Stimulated activated CD8-positive, alpha-beta memory T cell treated with anti-CD3 and anti-CD28 coated beads, Interleukin-7, amount 100 ng/mL, for 4 hours (primary cell): Measurements from ENCODE around the gene SRD5A1.

Source experiments
- DNase-seq, 2 donors: peaks; one replicate each; pipeline ENCODE4 v3.0.0-alpha.2; 2020; ENCODE audit warnings: low read depth in 2 of 2

SRD5A1 gene, protein sequence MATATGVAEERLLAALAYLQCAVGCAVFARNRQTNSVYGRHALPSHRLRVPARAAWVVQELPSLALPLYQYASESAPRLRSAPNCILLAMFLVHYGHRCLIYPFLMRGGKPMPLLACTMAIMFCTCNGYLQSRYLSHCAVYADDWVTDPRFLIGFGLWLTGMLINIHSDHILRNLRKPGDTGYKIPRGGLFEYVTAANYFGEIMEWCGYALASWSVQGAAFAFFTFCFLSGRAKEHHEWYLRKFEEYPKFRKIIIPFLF

GRCh38 chr5:6632888-6633468, at the start of gene SRD5A1, which contains the start of gene NSUN2:
TSS of gene SRD5A1 (plus strand) at chr5:6633440. CDS start at chr5:6633577, 137 bp downstream.
TSS of gene NSUN2 (minus strand) at chr5:6633044. CDS start at chr5:6632979, 65 bp downstream.
- peak; percentile 86 to 94 for DNase-seq

DNA sequence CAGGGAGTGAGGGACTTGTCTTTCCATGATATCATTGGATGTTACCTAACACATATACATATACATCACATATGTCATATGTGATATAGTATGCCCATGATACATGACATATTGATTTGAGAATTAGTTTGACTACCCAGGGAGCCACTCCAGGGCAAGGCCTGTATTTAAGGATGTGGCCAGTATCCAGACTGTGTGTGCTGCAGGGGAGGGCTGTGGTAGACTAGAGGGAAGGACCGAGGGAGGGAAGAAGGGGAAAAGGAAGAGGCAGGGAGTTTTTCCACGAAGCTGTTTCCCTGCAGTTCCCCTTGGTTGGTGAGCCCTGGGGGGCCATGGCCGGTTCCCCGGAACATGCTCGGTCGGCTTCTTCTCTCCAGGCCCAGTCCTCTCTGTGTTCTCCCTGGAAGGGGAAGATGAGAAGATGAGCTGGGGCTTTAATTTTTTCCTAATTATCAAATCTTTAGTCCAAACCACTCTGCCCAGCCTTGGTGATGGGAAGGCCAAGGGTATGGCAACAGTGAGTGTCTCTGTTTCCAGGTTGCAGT, 49.1 kb upstream of the SRD5A1 start:
- no peak for DNase-seq

- no peak for DNase-seq
Measured at GRCh38 chr5:6584727-6585126, 48.5 kb upstream of the SRD5A1 start.

DNA sequence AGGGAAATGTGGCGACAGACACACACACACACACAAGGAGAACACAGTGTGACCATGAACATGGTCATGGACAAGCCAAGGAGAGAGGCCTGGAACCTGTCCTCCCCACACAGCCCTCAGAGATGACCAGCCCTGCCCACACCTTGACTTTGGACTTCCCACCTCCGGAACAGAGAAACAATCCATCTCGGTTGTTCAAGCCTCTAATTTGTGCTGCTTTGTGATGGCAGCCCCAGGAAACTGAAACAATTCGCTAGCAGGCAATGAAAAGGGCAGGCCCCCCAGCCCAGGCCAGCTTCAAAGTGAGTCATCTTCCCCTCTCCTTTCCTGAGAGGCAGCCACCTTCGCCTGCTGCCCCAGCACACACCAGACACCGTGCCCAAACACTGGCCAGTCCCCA, 48.1 kb upstream of the SRD5A1 start:
- no peak for DNase-seq

- DNase-seq: no peak
Measured at GRCh38 chr5:6585939-6586646, 47.1 kb upstream of the SRD5A1 start.

- no peak for DNase-seq
Measured at GRCh38 chr5:6586647-6587042, 46.6 kb upstream of the SRD5A1 start.

- DNase-seq: no peak
Measured at GRCh38 chr5:6587171-6587570, 46.1 kb upstream of the SRD5A1 start.

DNA sequence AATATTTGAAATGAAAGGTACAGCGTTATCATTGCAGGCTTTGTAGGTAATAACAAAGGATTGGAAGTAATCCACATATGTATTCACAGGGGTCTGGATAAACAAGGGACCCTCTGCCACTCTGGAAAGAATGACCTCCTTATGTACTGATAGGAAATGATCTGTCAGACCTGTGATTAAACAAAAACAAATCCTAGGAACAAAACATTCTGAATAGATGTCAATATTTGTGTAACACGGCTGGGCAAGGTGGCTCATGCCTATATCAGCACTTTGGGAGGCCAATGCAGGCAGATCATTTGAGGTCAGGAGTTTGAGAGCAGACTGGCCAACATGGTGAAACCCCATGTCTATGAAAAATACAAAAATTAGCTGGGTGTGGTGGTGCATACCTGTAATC, 42.7 kb upstream of the SRD5A1 start:
- no peak for DNase-seq

- no peak for DNase-seq
Measured at GRCh38 chr5:6591671-6592288, 41.5 kb upstream of the SRD5A1 start.

GRCh38 chr5:6592601-6593000, 40.6 kb upstream of the SRD5A1 start:
- DNase-seq: no peak

DNA sequence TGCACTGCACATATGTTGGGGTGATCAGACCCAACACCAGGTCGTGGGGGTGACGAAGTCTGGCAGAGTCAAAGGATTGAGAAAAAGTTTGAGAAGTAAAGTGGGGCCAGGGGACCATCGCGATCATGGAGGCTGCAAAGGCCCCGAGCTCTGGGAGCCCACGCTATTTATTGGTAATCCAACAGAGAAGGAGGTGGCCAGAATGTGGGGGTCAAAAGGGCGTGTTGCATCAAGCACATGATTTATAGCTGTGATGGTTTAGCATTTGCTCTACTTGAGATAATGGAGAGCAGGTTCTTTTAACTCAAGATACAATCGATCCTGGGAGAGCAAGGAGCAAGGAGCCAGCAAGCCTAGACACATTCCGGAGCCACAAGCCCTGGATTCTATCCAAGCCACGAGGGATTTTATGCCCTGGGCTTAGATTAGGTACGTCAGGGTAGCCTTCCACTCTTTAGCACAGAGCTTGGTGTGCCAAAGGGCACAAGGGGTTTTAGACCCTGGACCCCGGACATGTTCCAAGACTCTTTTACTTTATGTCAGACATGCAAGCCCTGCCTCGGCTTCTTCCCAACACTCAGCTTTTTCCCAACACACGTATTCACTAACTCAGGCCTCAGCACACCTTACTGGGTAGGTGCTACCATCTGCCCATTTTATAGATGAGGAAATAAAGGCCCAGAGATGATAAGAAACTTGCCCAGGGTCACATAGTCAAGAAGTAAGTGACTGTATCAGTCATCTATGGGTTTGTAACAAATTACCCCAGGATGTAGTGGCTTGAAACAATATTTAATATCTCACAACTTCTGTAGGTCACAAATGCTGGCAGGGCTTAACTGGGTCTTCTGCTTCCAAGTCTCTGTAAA, 39.9 kb upstream of the SRD5A1 start:
- DNase-seq: no peak

GRCh38 chr5:6594066-6594465, 39.2 kb upstream of the SRD5A1 start:
- no peak for DNase-seq

DNA sequence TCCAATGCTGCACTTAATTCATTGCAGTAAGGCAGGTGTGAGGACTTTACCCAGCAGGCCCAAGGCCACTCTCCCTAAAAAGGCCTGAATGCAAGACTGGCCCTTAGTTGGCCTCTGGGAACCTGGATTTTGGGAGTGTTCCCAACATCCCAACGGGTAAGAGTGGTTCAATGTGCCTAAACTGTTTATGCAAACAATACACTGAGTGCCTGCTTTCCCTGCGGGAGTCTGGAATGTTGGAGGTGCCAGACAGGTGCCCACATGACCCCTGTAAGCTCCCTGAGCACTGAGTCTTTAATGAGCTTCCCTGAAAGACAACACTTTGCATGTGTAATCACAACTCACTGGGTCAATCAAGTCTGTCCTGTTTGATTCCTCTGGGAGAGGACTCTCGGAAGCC, 37.8 kb upstream of the SRD5A1 start:
- DNase-seq: no peak

DNA sequence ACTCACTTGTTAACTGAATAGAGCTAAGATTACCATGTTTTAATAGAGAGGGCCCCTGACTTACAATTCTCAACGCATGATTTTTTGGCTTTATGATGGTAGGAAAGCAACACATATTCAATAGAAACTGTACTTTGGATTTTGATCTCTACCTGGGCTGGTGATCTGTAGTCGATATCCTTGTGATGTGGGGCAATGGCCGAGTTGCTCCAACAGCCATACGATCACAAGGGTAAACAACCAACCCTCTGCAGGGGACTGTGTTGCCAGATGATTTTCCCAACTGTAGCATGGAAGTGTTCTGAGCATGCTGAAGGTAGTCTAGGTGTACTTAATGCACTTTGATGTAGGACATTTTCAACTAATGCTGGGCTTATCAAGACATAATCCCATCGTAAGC, 36.9 kb upstream of the SRD5A1 start:
- no peak for DNase-seq

GRCh38 chr5:6597557-6597956, 35.7 kb upstream of the SRD5A1 start:
- no peak for DNase-seq

DNA sequence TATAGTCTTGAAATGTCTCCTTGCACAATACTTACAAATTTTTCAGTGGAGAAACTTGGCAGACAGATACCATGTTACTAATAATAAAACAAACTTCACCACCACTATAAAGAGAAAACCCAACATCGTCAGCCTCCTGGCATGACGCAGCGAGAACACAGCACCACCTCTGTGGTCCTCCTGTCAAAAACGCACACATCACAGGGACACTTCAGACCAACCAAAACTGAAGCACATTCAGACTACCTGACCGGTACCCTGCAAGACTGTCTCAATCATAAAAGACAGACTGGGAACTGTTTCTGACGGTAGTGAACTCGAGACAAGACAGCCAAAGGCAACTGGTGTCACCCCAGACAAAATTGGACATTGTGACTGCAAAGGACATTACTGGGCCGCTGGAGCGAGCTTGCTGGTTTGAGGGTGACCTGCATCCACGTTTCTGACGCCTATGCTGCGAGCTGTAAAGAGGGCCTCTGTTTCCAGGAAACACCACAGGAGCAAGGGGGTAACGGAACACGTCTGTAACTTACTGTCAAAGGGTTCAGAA, 34.8 kb upstream of the SRD5A1 start:
- no peak for DNase-seq

GRCh38 chr5:6599739-6600138, 33.5 kb upstream of the SRD5A1 start:
- DNase-seq: no peak

GRCh38 chr5:6601271-6601670, 32.0 kb upstream of the SRD5A1 start:
- DNase-seq: no peak

DNA sequence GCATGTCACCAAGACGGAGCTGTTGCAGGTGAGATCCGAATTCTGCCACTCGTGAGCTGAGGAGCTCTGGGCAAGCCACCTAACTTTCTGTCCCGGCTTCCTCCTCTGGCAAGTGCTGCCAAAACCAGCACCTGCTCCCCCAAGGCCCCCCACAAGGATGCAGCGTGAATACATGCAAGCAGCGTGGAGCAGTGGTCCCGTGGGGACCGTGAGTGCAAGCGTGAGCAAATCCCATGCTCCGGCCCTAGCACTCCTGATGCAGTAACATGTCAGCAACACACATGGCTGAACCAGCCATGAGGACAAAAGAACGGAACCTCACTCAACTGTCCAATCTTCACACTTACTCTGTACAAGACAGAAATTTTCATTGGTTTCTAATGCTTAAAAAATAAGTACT, 31.4 kb upstream of the SRD5A1 start:
- no peak for DNase-seq

DNA sequence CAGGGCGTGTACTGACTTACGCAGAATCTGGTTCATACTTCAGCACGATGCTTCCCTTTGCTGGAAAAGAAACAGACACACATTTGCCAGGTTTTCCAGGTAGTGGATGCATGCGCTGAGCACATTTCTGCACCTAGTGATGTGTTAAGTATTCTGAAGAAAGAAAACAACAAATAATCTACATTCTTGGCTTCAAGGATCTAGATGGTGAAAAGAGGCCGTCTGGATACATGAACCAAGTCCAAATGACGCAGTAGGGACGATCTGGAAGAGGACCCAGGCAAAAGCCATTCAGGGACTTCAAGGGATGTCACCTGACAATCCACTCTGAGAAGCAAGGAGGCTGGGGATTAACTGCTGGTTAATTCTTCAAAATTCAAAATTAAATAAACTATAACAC, 30.8 kb upstream of the SRD5A1 start:
- no peak for DNase-seq

- no peak for DNase-seq
Measured at GRCh38 chr5:6603643-6604042, 29.6 kb upstream of the SRD5A1 start.
